KMS-11 (cell line): ENCODE measurements around the gene SETD7.

Experiments used
- H2AFZ ChIP-seq: fragments of 200-600 bp; sonication (generic); 2 replicates; pipeline ENCODE4 v1.6.1; 2016; ENCODE audit warnings: antibody characterized with exemption, mixed run types, low read depth
- H3K27ac ChIP-seq: fragments of 200-600 bp; sonication (generic); 2 replicates; pipeline ENCODE4 v1.6.1; 2016; ENCODE audit warnings: mild to moderate bottlenecking, mixed run types
- H3K27me3 ChIP-seq: fragments of 200-600 bp; sonication (generic); 2 replicates; pipeline ENCODE4 v1.6.1; 2017; ENCODE audit warnings: mild to moderate bottlenecking, low read depth, mixed run types, moderate library complexity; ENCODE audit not compliant: insufficient read depth
- H3K36me3 ChIP-seq: fragments of 200-600 bp; sonication (generic); 2 replicates; pipeline ENCODE4 v1.6.1; 2017; ENCODE audit warnings: mild to moderate bottlenecking, mixed run types; ENCODE audit not compliant: insufficient read depth
- H3K4me1 ChIP-seq: fragments of 200-600 bp; sonication (generic); 2 replicates; pipeline ENCODE4 v1.6.1; 2016; ENCODE audit warnings: mild to moderate bottlenecking, low read depth, mixed run types; ENCODE audit not compliant: poor library complexity, severe bottlenecking
- H3K4me2 ChIP-seq: fragments of 200-600 bp; sonication (generic); 2 replicates; pipeline ENCODE4 v1.7.0; 2016; ENCODE audit warnings: mild to moderate bottlenecking, mixed run types
- H3K4me3 ChIP-seq: fragments of 200-600 bp; sonication (generic); IDR thresholded peaks from 2 replicates; pipeline ENCODE4 v1.6.1; 2017; ENCODE audit warnings: low read depth, low read length, mixed read lengths; ENCODE audit not compliant: insufficient read depth
- H3K79me2 ChIP-seq: fragments of 200-600 bp; sonication (generic); 2 replicates; pipeline ENCODE4 v1.6.1; 2016; ENCODE audit warnings: low read depth, mixed run types; ENCODE audit not compliant: insufficient read depth
- H3K9ac ChIP-seq: fragments of 200-600 bp; sonication (generic); 2 replicates; pipeline ENCODE4 v1.6.1; 2016; ENCODE audit warnings: mild to moderate bottlenecking, mixed run types
- H4K20me1 ChIP-seq: fragments of 200-600 bp; sonication (generic); 2 replicates; pipeline ENCODE4 v1.6.1; 2016; ENCODE audit warnings: mild to moderate bottlenecking, mixed run types; ENCODE audit not compliant: insufficient read depth
- CTCF ChIP-seq: fragments of 200-600 bp; sonication (generic); conservative IDR thresholded peaks from 2 replicates; pipeline ENCODE4 v1.6.1; 2017; ENCODE audit warnings: low read depth, mild to moderate bottlenecking, antibody characterized with exemption, low read length, moderate library complexity, mixed read lengths

Gene SETD7

GRCh38 chr4:139501527-139501926 is 54.5 kb downstream of the SETD7 start:
- Histone ChIP-seq H3K79me2 (no peaks in the 10 kb centered on the region), H3K4me1 (peaks cover 7% of the 10 kb centered on the region), H2AFZ (no peak overlapping the region), H4K20me1 (no peaks in the 10 kb centered on the region), H3K27me3 (no peaks in the 10 kb centered on the region), H3K9ac (no peak overlapping the region), H3K4me2 (no peak overlapping the region), H3K27ac (no peak overlapping the region), H3K36me3 (no peaks in the 10 kb centered on the region), H3K4me3 (no peak overlapping the region)
- no peak for TF ChIP-seq CTCF

- no peak overlapping the region for H3K27ac ChIP-seq
These were observed 54.9 kb downstream of the SETD7 start for GRCh38 chr4:139501117-139501516.

DNA sequence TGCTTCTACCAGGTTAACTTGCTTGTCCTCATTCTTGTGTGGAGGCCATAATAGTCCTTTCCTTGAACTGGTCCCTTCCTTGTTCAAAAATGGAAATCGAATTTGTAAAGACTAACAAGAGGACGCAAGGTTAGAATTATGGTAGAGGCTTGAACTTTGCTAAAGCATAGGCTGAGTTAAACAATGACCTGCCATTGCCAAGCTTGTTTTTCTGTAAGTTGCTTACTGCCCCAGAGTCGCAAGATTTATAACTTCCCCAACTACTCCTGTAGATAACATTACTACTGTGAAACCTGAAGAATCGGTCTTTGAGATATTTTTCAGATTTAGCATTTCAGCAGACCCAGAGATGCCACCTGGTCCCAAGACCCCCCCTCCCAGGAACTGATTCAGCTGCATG is 56.8 kb downstream of the SETD7 start:
- H3K27me3 ChIP-seq = no peaks in the 10 kb centered on the region
- no peaks in the 10 kb centered on the region for H4K20me1 ChIP-seq
- H3K4me3 ChIP-seq = no peak overlapping the region
- no peaks in the 10 kb centered on the region for H3K79me2 ChIP-seq
- H3K4me1 ChIP-seq = peaks cover 7% of the 10 kb centered on the region
- H3K27ac ChIP-seq = no peak overlapping the region
- no peak overlapping the region for H2AFZ ChIP-seq
- no peaks in the 10 kb centered on the region for H3K36me3 ChIP-seq
- no peak overlapping the region for H3K9ac ChIP-seq
- H3K4me2 ChIP-seq = no peak overlapping the region
- no peak for TF ChIP-seq CTCF

More at GRCh38 chr4:139501117-139501516, 54.9 kb downstream of the SETD7 start:
- Histone ChIP-seq H3K79me2 (no peaks in the 10 kb centered on the region), H3K4me2 (no peak overlapping the region), H3K4me1 (peaks cover 7% of the 10 kb centered on the region), H3K36me3 (no peaks in the 10 kb centered on the region), H3K4me3 (no peak overlapping the region), H3K27me3 (no peaks in the 10 kb centered on the region), H4K20me1 (no peaks in the 10 kb centered on the region), H2AFZ (no peak overlapping the region), H3K9ac (no peak overlapping the region)
- no peak for TF ChIP-seq CTCF

DNA sequence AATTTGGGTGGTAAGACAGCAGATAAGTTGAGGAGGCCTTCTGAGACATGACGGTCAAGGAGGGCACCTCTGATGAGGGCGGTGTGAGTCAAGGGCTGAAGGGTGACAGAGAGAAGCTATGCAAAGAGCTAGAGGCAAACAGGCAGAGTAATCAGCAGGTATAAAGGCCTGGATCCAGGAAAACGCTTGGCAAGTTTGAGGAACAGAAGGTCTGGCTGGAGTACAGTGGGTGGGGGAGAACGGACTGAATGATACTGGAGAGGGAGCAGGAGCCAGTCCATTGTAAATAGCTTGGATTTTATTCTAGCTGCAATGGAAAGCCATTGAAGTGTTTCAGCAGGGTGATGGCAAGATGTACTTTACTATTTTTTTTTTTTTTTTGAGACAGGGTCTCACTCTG is 62.8 kb downstream of the SETD7 start:
- TF ChIP-seq CTCF = no peak
- H3K27ac ChIP-seq = no peak overlapping the region
- H3K79me2 ChIP-seq = no peaks in the 10 kb centered on the region
- no peaks in the 10 kb centered on the region for H3K36me3 ChIP-seq
- H4K20me1 ChIP-seq = no peaks in the 10 kb centered on the region
- H2AFZ ChIP-seq = no peak overlapping the region
- no peaks in the 10 kb centered on the region for H3K27me3 ChIP-seq
- H3K9ac ChIP-seq = no peak overlapping the region
- no peak overlapping the region for H3K4me3 ChIP-seq
- peaks cover 7% of the 10 kb centered on the region for H3K4me1 ChIP-seq
- no peak overlapping the region for H3K4me2 ChIP-seq
